HG03066 (cell line): ENCODE data around the gene SDHD.
"Not testable (repeated sequence)": the region's sequence is repeated elsewhere in the genome, so short reads cannot be mapped to it uniquely, and the experiment has no call there.

Source experiments
- ATAC-seq: cut with Tn5 transposase; IDR thresholded peaks from one replicate; pipeline ENCODE4 v1.9.1; 2021; ENCODE audit warnings: low read depth; ENCODE audit not compliant: unreplicated experiment

The SDHD gene

GRCh38 chr11:112086422-112087191 lies at the start of gene SDHD, which contains the start of gene TIMM8B:
Gene SDHD, plus strand, starts transcription at chr11:112086873. Its CDS starts 35 bp downstream, at chr11:112086908.
Gene TIMM8B, minus strand, starts transcription at chr11:112086756. Its CDS starts 33 bp downstream, at chr11:112086723.
- ATAC-seq = peak; percentile 91

DNA sequence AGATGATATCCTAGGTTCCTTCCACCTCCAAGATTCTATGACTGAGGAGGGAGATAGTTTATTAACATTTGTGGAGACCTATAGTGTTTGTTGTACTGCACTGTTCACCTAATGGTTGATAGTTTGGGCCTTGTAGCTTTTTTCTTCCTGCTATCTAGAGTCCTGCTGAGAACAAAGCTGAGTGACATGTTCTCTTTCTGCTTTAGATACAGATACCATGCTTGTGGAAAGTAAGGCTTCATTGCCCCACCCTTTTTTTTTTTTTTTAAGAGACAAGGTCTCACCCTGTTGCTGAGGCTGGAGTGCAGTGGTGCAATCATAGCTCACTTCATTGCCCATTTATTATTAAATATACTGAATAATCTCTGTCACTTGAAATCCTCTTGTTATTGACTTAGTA lies 49.1 kb upstream of the SDHD start:
- ATAC-seq = no peak

DNA sequence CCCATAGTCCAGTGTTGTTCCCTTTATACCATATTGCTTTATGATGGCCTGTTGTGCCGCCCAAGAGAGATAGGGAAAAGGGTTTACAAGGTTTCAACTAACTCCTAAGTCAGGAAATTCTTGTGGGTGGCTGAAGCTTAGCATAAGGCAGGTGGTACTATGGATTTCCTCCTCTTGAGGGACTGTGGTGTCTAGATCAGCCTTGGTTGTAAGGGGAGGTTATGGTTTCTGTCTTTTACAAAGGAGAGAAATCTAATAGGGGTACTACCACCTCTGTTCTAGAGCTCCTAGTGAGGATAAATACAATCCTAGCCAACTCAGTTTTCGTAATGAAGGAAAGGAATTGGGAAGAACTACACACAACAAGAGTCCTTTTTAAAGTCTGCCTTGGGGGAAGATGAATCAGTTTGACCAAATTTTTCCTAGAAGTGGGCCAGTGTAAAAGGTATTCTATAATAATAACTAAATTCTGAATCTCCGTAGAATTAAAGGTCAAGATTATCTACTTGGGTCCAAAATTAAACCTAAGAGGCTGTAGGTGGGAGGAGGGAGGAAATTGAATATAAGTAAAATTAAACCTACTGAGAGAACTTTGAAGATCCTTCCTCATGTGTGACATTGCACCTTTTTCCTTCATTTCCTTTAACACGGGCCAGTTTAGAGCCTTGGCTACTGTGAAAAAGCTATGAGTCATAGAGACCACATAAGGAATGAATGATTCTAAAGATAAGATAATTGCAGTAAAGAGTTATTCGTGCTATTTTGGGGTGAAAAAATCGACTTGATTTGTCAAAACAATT lies 44.3 kb upstream of the SDHD start:
- ATAC-seq = no peak

- no peak for ATAC-seq
Measured at GRCh38 chr11:112042961-112043304, 43.7 kb upstream of the SDHD start.

DNA sequence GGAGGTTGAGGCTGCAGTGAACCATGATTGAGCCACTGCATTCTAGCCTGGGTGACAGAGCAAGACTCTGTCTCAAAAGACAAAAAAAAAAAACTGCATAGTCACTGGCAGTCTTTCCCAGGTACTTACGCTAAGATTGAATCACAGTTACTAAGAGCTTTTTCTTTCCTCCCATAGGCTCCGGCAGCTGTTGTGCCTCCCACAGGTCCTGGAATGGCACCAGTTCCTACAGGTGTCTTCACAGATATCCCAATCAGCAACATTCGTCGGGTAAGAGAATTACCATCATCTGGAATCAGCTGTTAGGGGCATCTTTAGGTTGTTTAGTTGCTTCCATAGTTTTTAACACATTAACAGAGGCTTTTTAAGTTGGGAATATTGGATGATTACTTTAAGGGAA lies 41.7 kb upstream of the SDHD start:
- no peak for ATAC-seq

DNA sequence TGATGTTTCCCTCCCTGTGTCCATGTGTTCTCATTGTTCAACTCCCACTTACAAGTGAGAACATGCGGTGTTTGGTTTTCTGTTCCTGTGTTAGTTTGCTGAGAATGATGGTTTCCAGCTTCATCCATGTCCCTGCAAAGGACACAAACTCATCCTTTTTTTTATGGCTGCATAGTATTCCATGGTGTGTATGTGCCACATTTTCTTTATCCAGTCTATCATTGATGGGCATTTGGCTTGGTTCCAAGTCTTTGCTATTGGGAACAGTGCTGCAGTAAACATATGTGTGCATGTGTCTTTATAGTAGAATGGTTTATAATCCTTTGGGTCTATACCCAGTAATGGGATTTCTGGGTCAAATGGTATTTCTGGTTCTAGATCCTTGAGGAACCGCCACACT lies 40.0 kb upstream of the SDHD start:
- not testable (repeated sequence) for ATAC-seq

DNA sequence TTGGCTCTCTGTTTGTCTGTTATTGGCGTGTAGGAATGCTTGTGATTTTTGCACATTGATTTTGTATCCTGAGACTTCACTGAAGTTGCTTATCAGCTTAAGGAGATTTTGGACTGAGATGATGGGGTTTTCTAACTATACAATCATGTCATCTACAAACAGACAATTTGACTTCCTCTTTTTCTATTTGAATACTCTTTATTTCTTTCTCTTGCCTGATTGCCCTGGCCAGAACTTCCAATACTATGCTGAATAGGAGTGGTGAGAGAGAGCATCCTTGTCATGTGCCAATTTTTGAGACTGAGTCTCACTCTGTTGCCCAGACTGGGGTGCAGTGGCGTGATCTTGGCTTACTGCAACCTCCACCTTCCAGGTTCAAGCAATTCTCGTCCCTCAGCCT lies 38.4 kb upstream of the SDHD start:
- not testable (repeated sequence) for ATAC-seq

GRCh38 chr11:112049777-112050176 lies 36.9 kb upstream of the SDHD start:
- ATAC-seq = no peak

DNA sequence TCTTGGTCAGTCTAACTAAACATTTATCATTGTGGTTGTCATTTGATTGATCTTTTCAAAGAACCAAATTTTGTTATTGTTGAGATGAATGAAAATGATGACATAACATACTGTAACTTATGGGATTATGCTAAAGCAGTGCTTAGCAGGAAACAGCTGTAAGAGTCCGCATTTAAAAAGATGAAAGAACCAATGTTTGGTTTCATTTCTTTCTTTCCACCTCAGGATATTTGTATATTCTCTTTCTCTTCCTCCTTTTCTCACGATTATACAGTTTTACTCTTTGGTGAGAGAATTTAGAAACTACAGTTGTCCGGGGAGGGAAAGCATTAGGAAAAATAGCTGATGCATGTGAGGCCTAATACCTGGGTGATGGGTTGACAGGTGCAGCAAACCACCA lies 36.0 kb upstream of the SDHD start:
- ATAC-seq = peak; percentile 85

DNA sequence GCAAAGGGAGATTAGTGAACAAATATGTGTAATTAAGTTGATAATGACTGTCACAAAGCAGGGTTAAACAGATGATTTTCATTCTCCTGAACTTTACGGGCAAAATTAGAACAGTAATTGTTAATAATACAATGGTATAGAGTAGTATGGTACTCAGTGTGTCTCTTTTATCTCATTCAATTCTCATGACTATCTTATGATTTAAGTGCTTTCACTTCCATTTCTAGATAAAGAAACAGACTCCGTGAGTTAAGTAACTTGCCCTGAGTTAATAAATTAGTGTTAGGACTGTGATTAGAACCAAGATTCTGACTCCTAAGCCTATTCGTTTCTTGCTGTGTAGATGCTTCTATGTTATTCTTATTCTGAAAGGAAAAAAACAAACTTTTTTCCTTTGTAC lies 34.9 kb upstream of the SDHD start:
- no peak for ATAC-seq

DNA sequence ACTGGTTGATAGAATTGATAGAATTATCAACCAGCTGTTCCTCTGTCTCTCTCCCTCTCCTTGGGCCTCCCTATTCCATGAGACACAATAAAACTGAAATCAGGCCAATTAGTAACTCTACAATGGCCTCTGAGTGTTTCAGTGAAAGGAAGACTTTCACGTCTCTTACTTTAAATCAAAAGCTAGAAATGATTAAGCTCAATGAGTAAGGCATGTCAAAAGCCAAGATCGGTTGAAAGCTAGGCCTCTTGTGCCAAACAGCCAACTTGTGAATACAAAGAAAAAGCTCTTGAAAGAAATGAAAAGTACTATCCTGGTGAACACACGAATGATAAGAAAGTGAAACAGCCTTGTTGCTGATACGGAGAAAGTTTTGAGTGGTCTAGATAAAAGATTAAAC lies 29.5 kb upstream of the SDHD start:
- ATAC-seq = no peak

DNA sequence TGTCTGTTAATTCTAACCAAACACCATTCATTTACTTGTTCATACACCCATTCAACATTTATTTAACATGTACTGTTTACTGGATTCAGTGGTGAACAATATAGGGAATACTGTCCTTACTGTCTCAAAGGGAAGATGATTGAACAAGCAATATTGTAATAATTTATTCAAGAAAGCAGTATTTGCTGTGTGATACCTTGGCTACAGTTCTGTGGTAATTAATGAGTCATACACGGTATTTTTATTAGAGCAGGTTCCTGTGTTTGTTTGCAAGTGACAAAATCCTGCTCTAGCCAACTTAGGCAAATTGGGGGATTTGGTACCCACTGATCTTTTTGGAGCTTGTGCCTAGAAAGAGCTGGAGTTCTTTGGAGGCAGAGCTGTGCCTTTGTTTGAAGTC lies 28.6 kb upstream of the SDHD start:
- ATAC-seq = no peak

- no peak for ATAC-seq
Measured at GRCh38 chr11:112062923-112063322, 23.8 kb upstream of the SDHD start.

DNA sequence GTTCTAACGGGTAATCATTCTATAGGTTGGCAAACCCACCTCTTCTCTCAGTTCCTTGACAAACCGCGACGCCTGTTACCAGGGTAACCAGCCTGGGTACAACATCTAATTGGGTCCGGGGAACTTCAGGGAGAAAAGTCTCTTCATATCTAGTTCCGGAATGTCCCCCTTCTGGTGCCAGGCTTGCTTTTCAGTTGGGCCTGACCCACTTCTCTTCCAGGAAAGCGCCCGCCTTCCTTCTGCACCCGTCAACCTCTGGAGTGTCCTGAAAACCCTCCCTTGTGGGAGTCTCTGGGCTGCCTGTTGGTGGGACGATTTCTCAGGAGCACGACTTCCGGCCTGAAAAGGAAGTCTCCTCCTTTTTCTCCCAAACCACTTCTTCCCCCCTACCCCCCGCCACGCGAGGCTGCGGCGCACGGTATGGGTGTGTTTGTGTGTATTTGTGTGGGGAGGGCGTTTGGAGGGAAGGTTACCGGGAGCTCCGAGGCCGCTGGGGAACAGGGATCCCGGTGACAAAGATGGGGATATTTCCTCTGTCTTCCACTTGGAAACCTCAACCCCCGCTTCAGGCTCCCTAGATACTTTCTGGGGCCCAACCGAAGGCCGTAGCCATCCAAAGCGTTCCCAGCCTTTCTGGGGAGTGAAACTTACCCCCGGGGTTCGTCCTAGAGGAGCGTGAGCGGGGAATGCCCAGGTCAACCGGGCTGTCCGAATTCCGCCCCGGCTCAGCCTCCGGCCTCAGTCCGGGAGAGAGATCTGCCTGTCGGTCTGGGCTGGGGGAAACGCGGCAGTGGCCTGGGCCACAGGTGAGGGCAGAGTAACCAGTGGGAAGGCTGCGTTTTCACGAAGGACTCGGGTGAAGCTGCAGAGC lies 12.5 kb upstream of the SDHD start, which contains the start of the genes NKAPD1 and PIH1D2:
Gene NKAPD1 (plus strand): TSS at position 359 of the 871 bp plus-strand sequence. CDS start 1,276 bp downstream, outside the sequence.
Gene PIH1D2 (minus strand): TSS at position 77 of the 871 bp plus-strand sequence. CDS start 843 bp downstream, outside the sequence.
- ATAC-seq = peak; percentile 89

GRCh38 chr11:112082729-112083128 lies 3.9 kb upstream of the SDHD start:
- ATAC-seq = no peak

- peak; percentile 38 for ATAC-seq
Measured at GRCh38 chr11:112085822-112086421, 751 bp upstream of the SDHD start.

GRCh38 chr11:112087212-112087611 lies 539 bp downstream of the SDHD start:
- ATAC-seq = no peak

- ATAC-seq = not testable (repeated sequence)
Measured at GRCh38 chr11:112095302-112095701, 8.6 kb downstream of the SDHD start.

DNA sequence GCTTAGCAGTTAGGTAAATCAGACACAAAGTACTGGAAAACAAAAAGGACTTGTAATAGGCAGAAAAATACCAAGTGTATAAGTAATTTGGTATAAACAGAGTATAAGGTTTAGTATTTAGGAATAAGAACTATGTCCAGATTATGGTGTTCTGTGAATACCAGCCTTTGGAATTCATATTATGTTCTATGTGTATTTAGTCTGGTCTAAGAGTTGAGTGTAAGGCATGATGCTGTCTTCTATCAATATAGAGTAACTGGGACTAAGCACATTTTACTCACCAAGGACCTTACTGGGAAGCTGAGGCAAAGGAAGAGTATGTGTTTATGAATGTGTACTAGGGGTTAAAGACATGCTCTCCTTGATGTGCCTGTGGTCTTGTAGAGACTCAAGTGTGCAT lies 9.5 kb downstream of the SDHD start:
- no peak for ATAC-seq
